ENCODE data around the gene UNC93A.

GRCh38 chr6:167328086-167328485 is 37.0 kb downstream of the UNC93A start:
- TF ChIP-seq NFRKB (IDR thresholded peaks at IDR 0.05) (no peak), BHLHE40 (IDR thresholded peaks at IDR 0.05; ENCODE audit: borderline replicate concordance) (no peak), TARDBP (IDR thresholded peaks at IDR 0.05) (no peak), FOXK2 (IDR thresholded peaks at IDR 0.05) (no peak), L3MBTL2 (conservative IDR thresholded peaks at IDR 0.05) (no peak)

All from HEK293T (cell line).